Thymus (tissue), 11 donors: ENCODE data around the gene RUFY1. TPM values are rescaled to one million over a fixed set of nuclear protein-coding genes. Genes with fewer than 3 reads are reported as not detected.
"Not testable (repeated sequence)": the region's sequence is repeated elsewhere in the genome, so short reads cannot be mapped to it uniquely, and the experiment has no call there.

Experiments
- DNase-seq, 9 donors: peaks; one replicate each; pipeline ENCODE4 v3.0.0-alpha.2; 2013; ENCODE audit warnings: low spot score in 9 of 9, low read depth in 6 of 9, missing footprints in 1 of 9
- H3K27ac ChIP-seq, 2 donors: one replicate each; pipeline ENCODE4 v1.5.1; 2013; ENCODE audit warnings: control low read depth in 1 of 2, low read depth in 1 of 2, low read length in 1 of 2, mild to moderate bottlenecking in 1 of 2, moderate library complexity in 1 of 2
- H3K27me3 ChIP-seq, 2 donors: one replicate each; pipeline ENCODE4 v1.5.1; 2013; ENCODE audit warnings: low read length in 1 of 2; ENCODE audit not compliant: control insufficient read depth in 2 of 2, insufficient read depth in 1 of 2
- H3K36me3 ChIP-seq, 2 donors: one replicate each; pipeline ENCODE4 v1.5.1; 2013; ENCODE audit warnings: low read length in 1 of 2, mild to moderate bottlenecking in 1 of 2, moderate library complexity in 1 of 2; ENCODE audit not compliant: control insufficient read depth in 2 of 2, insufficient read depth in 2 of 2
- H3K4me1 ChIP-seq, 2 donors: one replicate each; pipeline ENCODE4 v1.5.1; 2013; ENCODE audit warnings: low read length in 2 of 2; ENCODE audit not compliant: control insufficient read depth in 2 of 2, insufficient read depth in 2 of 2
- H3K4me3 ChIP-seq, 2 donors: one replicate each; pipeline ENCODE4 v1.5.1; 2013; ENCODE audit warnings: low read length in 2 of 2, control low read depth in 1 of 2, mild to moderate bottlenecking in 1 of 2
- H3K9me3 ChIP-seq, 2 donors: one replicate each; pipeline ENCODE4 v1.5.1; 2013; ENCODE audit warnings: low read length in 1 of 2, mild to moderate bottlenecking in 1 of 2; ENCODE audit not compliant: control insufficient read depth in 2 of 2, insufficient read depth in 1 of 2
- WGBS: extraction: QIAGEN DNeasy Blood & Tissue Kit; methylation state at CpG from one replicate; pipeline ENCODE4 v1.1.7; 2013; 5-methylcytosine and 5-hydroxymethylcytosine counted together
- polyA plus RNA-seq: library from polyadenylated mRNA; stranded (reverse); fragments of 200-250 nt; gene quantifications from one replicate; pipeline ENCODE4 v1.2.3, GENCODE V29; 2013
- total RNA-seq: library from RNA; stranded (reverse); fragments of 120-200 nt; gene quantifications from one replicate; pipeline ENCODE4 v1.2.4, GENCODE V29; 2013
- donor health status: healthy.

Gene RUFY1
- total and polyA plus RNA-seq, 2 donors, result 31.5 to 40.9 TPM

- no peaks in the 10 kb centered on the region for H3K9me3 ChIP-seq
- H3K27me3 ChIP-seq, result no peaks in the 10 kb centered on the region
- H3K4me1 ChIP-seq, result peaks cover 10% of the 10 kb centered on the region in 2 donors
- H3K36me3 ChIP-seq, result peaks cover 2 to 7% of the 10 kb centered on the region in 2 donors
- H3K4me3 ChIP-seq, result no peak overlapping the region
- no peak overlapping the region for H3K27ac ChIP-seq
- WGBS, result 98% methylated on average over 6 of the region's 6 CpGs
- no peak for DNase-seq
These were observed 4.6 kb downstream of the RUFY1 start for GRCh38 chr5:179554981-179555380.

GRCh38 chr5:179558261-179558799 is 8.0 kb downstream of the RUFY1 start:
- H3K4me1 ChIP-seq, DNase-seq, H3K27me3 ChIP-seq, H3K9me3 ChIP-seq, H3K4me3 ChIP-seq: not testable (repeated sequence)
- H3K27ac ChIP-seq, result peak overlapping the region in 1 of 2 donors; percentile 91
- 90% methylated on average over 15 of the region's 15 CpGs for WGBS
- peaks cover 13 to 20% of the 10 kb centered on the region in 2 donors for H3K36me3 ChIP-seq

- WGBS, result 50% methylated on average over 14 of the region's 14 CpGs
- Histone ChIP-seq H3K4me3 (peak overlapping the region; percentile 69 to 73), H3K27ac (peak overlapping the region; percentile 89 to 91), H3K27me3 (no peaks in the 10 kb centered on the region), H3K36me3 (peaks cover 18 to 21% of the 10 kb centered on the region in 2 donors), H3K4me1 (peaks cover under 1 to 6% of the 10 kb centered on the region in 2 donors), H3K9me3 (no peaks in the 10 kb centered on the region)
- DNase-seq, result peak in 2 of 9 donors; percentile 1 to 36
These were observed 8.6 kb downstream of the RUFY1 start for GRCh38 chr5:179558932-179559283.

GRCh38 chr5:179559284-179560252 is 9.2 kb downstream of the RUFY1 start:
- no peaks in the 10 kb centered on the region for H3K27me3 ChIP-seq
- H3K4me1 ChIP-seq, result peaks cover 0 to 6% of the 10 kb centered on the region in 2 donors
- peaks cover 24 to 25% of the 10 kb centered on the region in 2 donors for H3K36me3 ChIP-seq
- H3K27ac ChIP-seq, result peak overlapping the region; percentile 89 to 91
- DNase-seq, result peak; percentile 77 to 97 (median 92)
- H3K9me3 ChIP-seq, result no peaks in the 10 kb centered on the region
- H3K4me3 ChIP-seq, result peak overlapping the region; percentile 69 to 73
- WGBS, result 25% methylated on average over 52 of the region's 52 CpGs

- 76% methylated on average over 2 of the region's 2 CpGs for WGBS
- Histone ChIP-seq H3K27ac (no peak overlapping the region), H3K27me3 (no peaks in the 10 kb centered on the region), H3K36me3 (peaks cover 48 to 54% of the 10 kb centered on the region in 2 donors), H3K4me1 (peaks cover 0 to 6% of the 10 kb centered on the region in 2 donors), H3K4me3 (no peak overlapping the region), H3K9me3 (no peaks in the 10 kb centered on the region)
- DNase-seq, result no peak
These were observed 14.2 kb downstream of the RUFY1 start for GRCh38 chr5:179564526-179564925.

GRCh38 chr5:179568721-179569120 is 18.4 kb downstream of the RUFY1 start:
- Histone ChIP-seq H3K4me3 (no peak overlapping the region), H3K36me3 (peaks cover 47 to 59% of the 10 kb centered on the region in 2 donors), H3K27me3 (no peaks in the 10 kb centered on the region), H3K27ac (no peak overlapping the region), H3K4me1 (no peaks in the 10 kb centered on the region), H3K9me3 (no peaks in the 10 kb centered on the region)
- 40% methylated on average over 7 of the region's 7 CpGs for WGBS
- DNase-seq, result no peak

- H3K4me1 ChIP-seq, result no peaks in the 10 kb centered on the region
These were observed 22.0 kb downstream of the RUFY1 start for GRCh38 chr5:179572386-179572785.

GRCh38 chr5:179577286-179577960 is 27.1 kb downstream of the RUFY1 start:
- H3K4me3 ChIP-seq, result no peak overlapping the region
- no peaks in the 10 kb centered on the region for H3K27me3 ChIP-seq
- H3K4me1 ChIP-seq, result no peaks in the 10 kb centered on the region
- H3K9me3 ChIP-seq, result no peaks in the 10 kb centered on the region
- no peak for DNase-seq
- peaks cover 33 to 38% of the 10 kb centered on the region in 2 donors for H3K36me3 ChIP-seq
- 98% methylated on average over 42 of the region's 42 CpGs for WGBS
- H3K27ac ChIP-seq, result no peak overlapping the region

More at GRCh38 chr5:179572386-179572785, 22.0 kb downstream of the RUFY1 start:
- DNase-seq, result no peak
- H3K27me3 ChIP-seq, result no peaks in the 10 kb centered on the region
- peaks cover 47 to 51% of the 10 kb centered on the region in 2 donors for H3K36me3 ChIP-seq
- H3K9me3 ChIP-seq, result no peaks in the 10 kb centered on the region
- no peak overlapping the region for H3K27ac ChIP-seq
- H3K4me3 ChIP-seq, result no peak overlapping the region
- 98% methylated on average over 8 of the region's 8 CpGs for WGBS
